A673 (cell line): ENCODE results near the gene TSSK6.

Source experiments
- CTCF ChIP-seq: fragments of 300-800, 200-600 bp; sonication (generic); conservative IDR thresholded peaks from 2 replicates; pipeline ENCODE4 v1.5.1; 2017; ENCODE audit warnings: low read depth, mild to moderate bottlenecking, antibody characterized with exemption, low read length, moderate library complexity, mixed read lengths
- EZH2 ChIP-seq: fragments of 200-600 bp; sonication (generic); IDR thresholded peaks from 2 replicates; pipeline ENCODE4 v1.6.1; 2017; ENCODE audit warnings: borderline replicate concordance, low read depth, mild to moderate bottlenecking, mixed read lengths, antibody characterized with exemption, low read length; ENCODE audit not compliant: poor library complexity, severe bottlenecking

- TF ChIP-seq CTCF (no peak), EZH2 (no peak)
Measured at GRCh38 chr19:19525611-19526380, 10.4 kb upstream of the TSSK6 start.
